GM19099 (cell line): ENCODE results near the gene SLC6A9.

ENCODE experiments used
- POLR2A ChIP-seq: IDR thresholded peaks from 3 replicates; pipeline ENCODE4 v1.6.1; 2011; ENCODE audit warnings: low read depth; ENCODE audit not compliant: insufficient read length; ENCODE audit errors: extremely low read depth

SLC6A9 gene

GRCh38 chr1:43991476-43992231 is 39.6 kb downstream of the SLC6A9 start, which contains the start of gene CCDC24:
Gene CCDC24, plus strand, starts transcription at chr1:43991599. Its CDS starts 280 bp downstream, at chr1:43991879.
- no peak for TF ChIP-seq POLR2A

DNA sequence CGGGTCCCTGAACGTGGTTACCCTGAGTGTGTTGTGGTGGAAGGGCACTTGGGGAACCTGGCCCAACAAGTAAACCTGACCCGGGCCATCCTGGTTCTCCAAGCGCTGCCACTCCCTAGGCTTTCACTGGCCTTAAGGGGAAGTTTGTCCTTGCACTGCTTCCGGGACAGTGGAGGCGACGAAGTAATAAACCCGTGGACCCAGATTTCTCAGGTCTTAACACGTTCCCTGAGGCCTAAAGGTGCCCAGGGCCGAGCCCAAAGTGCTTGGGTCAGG is 40.1 kb downstream of the SLC6A9 start:
- TF ChIP-seq POLR2A = peak; percentile 22

GRCh38 chr1:43990271-43991199 is 40.7 kb downstream of the SLC6A9 start:
- no peak for TF ChIP-seq POLR2A

- no peak for TF ChIP-seq POLR2A
These were observed 43.9 kb downstream of the SLC6A9 start for GRCh38 chr1:43987159-43987902.

DNA sequence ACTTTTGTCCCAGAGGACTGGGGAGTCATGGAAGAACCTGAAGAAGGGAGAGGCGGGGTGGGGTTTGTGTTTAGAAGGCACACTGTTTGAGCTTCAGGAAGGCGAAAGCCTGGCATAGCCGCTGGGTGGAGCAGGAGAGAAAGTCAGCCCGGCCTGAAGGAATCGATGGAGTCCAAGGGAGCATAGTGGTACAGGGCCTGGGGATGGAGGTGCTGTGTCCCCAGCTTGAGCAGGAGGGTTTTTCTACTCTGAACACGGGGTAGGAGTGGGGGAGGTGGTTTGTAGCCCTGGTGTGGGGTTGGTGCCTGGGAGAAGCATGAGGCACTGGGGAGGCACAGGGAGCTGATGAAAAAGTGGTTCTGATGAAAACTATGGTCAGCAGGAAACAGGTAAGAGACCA is 44.5 kb downstream of the SLC6A9 start:
- TF ChIP-seq POLR2A = no peak

- TF ChIP-seq POLR2A = no peak
These were observed 45.2 kb downstream of the SLC6A9 start for GRCh38 chr1:43985984-43986595.

DNA sequence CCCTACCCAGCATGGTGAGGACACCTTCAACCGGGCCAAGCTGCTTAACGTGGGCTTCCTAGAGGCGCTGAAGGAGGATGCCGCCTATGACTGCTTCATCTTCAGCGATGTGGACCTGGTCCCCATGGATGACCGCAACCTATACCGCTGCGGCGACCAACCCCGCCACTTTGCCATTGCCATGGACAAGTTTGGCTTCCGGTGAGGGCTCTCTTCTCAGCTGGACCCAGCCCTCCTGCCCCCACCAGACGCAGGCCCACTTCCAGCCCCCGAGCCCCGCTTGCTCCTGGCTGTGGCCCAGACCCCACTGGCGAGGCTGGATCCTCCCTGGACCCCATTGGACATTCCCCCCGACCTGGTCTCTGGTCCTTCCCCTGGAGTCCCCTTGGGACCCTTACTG is 46.4 kb downstream of the SLC6A9 start:
- TF ChIP-seq POLR2A = no peak

- no peak for TF ChIP-seq POLR2A
These were observed 47.9 kb downstream of the SLC6A9 start for GRCh38 chr1:43983253-43983899.

- no peak for TF ChIP-seq POLR2A
These were observed 48.5 kb downstream of the SLC6A9 start for GRCh38 chr1:43982808-43983207.

GRCh38 chr1:43982241-43982640 is 49.0 kb downstream of the SLC6A9 start:
- no peak for TF ChIP-seq POLR2A

DNA sequence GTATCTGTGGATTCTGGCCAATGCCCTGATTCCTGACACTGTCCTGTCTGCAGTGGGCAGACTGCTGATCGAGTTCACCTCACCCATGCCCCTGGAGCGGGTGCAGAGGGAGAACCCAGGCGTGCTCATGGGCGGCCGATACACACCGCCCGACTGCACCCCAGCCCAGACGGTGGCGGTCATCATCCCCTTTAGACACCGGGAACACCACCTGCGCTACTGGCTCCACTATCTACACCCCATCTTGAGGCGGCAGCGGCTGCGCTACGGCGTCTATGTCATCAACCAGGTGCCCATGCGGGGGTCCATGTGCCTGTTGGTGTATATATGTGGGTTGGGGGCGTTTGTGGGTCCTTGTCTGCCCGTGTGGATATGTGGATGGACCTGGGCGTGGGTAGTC is 49.6 kb downstream of the SLC6A9 start:
- no peak for TF ChIP-seq POLR2A

DNA sequence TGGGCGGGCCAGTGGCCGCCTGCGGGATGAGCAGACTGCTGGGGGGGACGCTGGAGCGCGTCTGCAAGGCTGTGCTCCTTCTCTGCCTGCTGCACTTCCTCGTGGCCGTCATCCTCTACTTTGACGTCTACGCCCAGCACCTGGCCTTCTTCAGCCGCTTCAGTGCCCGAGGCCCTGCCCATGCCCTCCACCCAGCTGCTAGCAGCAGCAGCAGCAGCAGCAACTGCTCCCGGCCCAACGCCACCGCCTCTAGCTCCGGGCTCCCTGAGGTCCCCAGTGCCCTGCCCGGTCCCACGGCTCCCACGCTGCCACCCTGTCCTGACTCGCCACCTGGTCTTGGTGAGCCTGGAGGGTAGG is 50.1 kb downstream of the SLC6A9 start:
- TF ChIP-seq POLR2A = no peak

GRCh38 chr1:43980255-43981134 is 50.8 kb downstream of the SLC6A9 start:
- no peak for TF ChIP-seq POLR2A
